ENCODE results near the gene PMS1.

PMS1 gene

GRCh38 chr2:189783451-189783926, 761 bp upstream of the PMS1 start:
- peaks cover 53% of the 10 kb centered on the region for H3K4me1 ChIP-seq (ENCODE audit: insufficient read depth, low read length, poor library complexity, severe bottlenecking)
- H3K79me2 ChIP-seq (ENCODE audit: insufficient read depth, low read length), result peaks cover 90% of the 10 kb centered on the region
- peak overlapping the region; percentile 97 for H2AFZ ChIP-seq (ENCODE audit: low read length)
- H4K20me1 ChIP-seq (ENCODE audit: insufficient read depth, low read length, poor library complexity, severe bottlenecking), result peaks cover 37% of the 10 kb centered on the region
- H3K27me3 ChIP-seq (ENCODE audit: insufficient read depth, low read length, poor library complexity, severe bottlenecking), result no peaks in the 10 kb centered on the region
- peaks cover 3% of the 10 kb centered on the region; the same call in 1 of the 2 replicates for H3F3A ChIP-seq (ENCODE audit: low read depth)
- peak overlapping the region; percentile 98 for H3K4me3 ChIP-seq (ENCODE audit: low read length, poor library complexity, severe bottlenecking)
- TF ChIP-seq EZH2phosphoT487 (IDR thresholded peaks at IDR 0.05; ENCODE audit: borderline replicate concordance), result no peak
- TF ChIP-seq, protein P1, sequence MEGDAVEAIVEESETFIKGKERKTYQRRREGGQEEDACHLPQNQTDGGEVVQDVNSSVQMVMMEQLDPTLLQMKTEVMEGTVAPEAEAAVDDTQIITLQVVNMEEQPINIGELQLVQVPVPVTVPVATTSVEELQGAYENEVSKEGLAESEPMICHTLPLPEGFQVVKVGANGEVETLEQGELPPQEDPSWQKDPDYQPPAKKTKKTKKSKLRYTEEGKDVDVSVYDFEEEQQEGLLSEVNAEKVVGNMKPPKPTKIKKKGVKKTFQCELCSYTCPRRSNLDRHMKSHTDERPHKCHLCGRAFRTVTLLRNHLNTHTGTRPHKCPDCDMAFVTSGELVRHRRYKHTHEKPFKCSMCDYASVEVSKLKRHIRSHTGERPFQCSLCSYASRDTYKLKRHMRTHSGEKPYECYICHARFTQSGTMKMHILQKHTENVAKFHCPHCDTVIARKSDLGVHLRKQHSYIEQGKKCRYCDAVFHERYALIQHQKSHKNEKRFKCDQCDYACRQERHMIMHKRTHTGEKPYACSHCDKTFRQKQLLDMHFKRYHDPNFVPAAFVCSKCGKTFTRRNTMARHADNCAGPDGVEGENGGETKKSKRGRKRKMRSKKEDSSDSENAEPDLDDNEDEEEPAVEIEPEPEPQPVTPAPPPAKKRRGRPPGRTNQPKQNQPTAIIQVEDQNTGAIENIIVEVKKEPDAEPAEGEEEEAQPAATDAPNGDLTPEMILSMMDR (conservative IDR thresholded peaks at IDR 0.05; ENCODE audit: low read length), result no peak
- H3K4me2 ChIP-seq (ENCODE audit: low read depth, low read length, poor library complexity, severe bottlenecking), result peak overlapping the region; percentile 97
- H3K9ac ChIP-seq (ENCODE audit: low read depth, low read length, poor library complexity, severe bottlenecking), result peak overlapping the region; percentile 76
- H3K36me3 ChIP-seq (ENCODE audit: insufficient read depth, low read length), result peaks cover 16% of the 10 kb centered on the region
- no peaks in the 10 kb centered on the region for H3K9me3 ChIP-seq (ENCODE audit: insufficient read depth, low read depth, low read length)
- no peaks in the 10 kb centered on the region for H3K9me2 ChIP-seq (replicated peaks; ENCODE audit: low read depth, low read length)

GRCh38 chr2:189791338-189792042, 7.2 kb downstream of the PMS1 start:
- H3F3A ChIP-seq (ENCODE audit: low read depth), result no peaks in the 10 kb centered on the region
- no peak overlapping the region for H2AFZ ChIP-seq (ENCODE audit: low read length)
- peaks cover 18% of the 10 kb centered on the region for H3K4me1 ChIP-seq (ENCODE audit: insufficient read depth, low read length, poor library complexity, severe bottlenecking)
- no peak overlapping the region for H3K9ac ChIP-seq (ENCODE audit: low read depth, low read length, poor library complexity, severe bottlenecking)
- no peak overlapping the region for H3K4me3 ChIP-seq (ENCODE audit: low read length, poor library complexity, severe bottlenecking)
- H3K36me3 ChIP-seq (ENCODE audit: insufficient read depth, low read length), result peaks cover 16% of the 10 kb centered on the region
- TF ChIP-seq, protein P1 (conservative IDR thresholded peaks at IDR 0.05; ENCODE audit: low read length), result no peak
- TF ChIP-seq EZH2phosphoT487 (IDR thresholded peaks at IDR 0.05; ENCODE audit: borderline replicate concordance), result no peak
- peaks cover 38% of the 10 kb centered on the region for H3K79me2 ChIP-seq (ENCODE audit: insufficient read depth, low read length)
- H3K9me2 ChIP-seq (replicated peaks; ENCODE audit: low read depth, low read length), result no peaks in the 10 kb centered on the region
- H4K20me1 ChIP-seq (ENCODE audit: insufficient read depth, low read length, poor library complexity, severe bottlenecking), result peaks cover 5% of the 10 kb centered on the region
- no peaks in the 10 kb centered on the region for H3K9me3 ChIP-seq (ENCODE audit: insufficient read depth, low read depth, low read length)
- H3K4me2 ChIP-seq (ENCODE audit: low read depth, low read length, poor library complexity, severe bottlenecking), result peak overlapping the region; percentile 1
- no peaks in the 10 kb centered on the region for H3K27me3 ChIP-seq (ENCODE audit: insufficient read depth, low read length, poor library complexity, severe bottlenecking)

DNA sequence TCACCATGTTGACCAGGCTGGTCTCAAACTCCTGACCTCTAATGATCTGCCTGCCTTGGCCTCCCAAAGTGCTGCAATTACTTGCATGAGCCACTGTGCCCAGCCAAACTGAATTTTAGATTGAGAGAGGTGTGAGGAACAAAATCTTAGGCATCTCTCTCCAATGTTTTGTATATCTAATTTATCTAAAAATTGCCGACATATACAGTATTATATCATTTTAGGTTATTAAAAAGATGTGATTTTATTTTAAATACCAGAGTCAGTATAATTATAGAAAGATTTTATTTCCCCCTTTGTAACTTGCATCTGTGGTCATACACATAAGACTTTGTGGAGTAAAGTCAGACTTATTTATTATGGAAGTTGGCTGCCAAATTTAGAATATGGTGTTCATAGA, 10.1 kb downstream of the PMS1 start:
- no peak overlapping the region for H2AFZ ChIP-seq (ENCODE audit: low read length)
- no peak overlapping the region for H3K9ac ChIP-seq (ENCODE audit: low read depth, low read length, poor library complexity, severe bottlenecking)
- H3K4me2 ChIP-seq (ENCODE audit: low read depth, low read length, poor library complexity, severe bottlenecking), result no peak overlapping the region
- H3K9me3 ChIP-seq (ENCODE audit: insufficient read depth, low read depth, low read length), result no peaks in the 10 kb centered on the region
- peaks cover 8% of the 10 kb centered on the region for H4K20me1 ChIP-seq (ENCODE audit: insufficient read depth, low read length, poor library complexity, severe bottlenecking)
- no peaks in the 10 kb centered on the region for H3K27me3 ChIP-seq (ENCODE audit: insufficient read depth, low read length, poor library complexity, severe bottlenecking)
- no peak overlapping the region for H3K4me3 ChIP-seq (ENCODE audit: low read length, poor library complexity, severe bottlenecking)
- H3K9me2 ChIP-seq (replicated peaks; ENCODE audit: low read depth, low read length), result no peaks in the 10 kb centered on the region
- H3F3A ChIP-seq (ENCODE audit: low read depth), result no peaks in the 10 kb centered on the region
- TF ChIP-seq, protein P1 (conservative IDR thresholded peaks at IDR 0.05; ENCODE audit: low read length), result no peak
- no peak for TF ChIP-seq EZH2phosphoT487 (IDR thresholded peaks at IDR 0.05; ENCODE audit: borderline replicate concordance)
- peaks cover 39% of the 10 kb centered on the region for H3K36me3 ChIP-seq (ENCODE audit: insufficient read depth, low read length)
- H3K4me1 ChIP-seq (ENCODE audit: insufficient read depth, low read length, poor library complexity, severe bottlenecking), result peaks cover 18% of the 10 kb centered on the region
- peaks cover 17% of the 10 kb centered on the region for H3K79me2 ChIP-seq (ENCODE audit: insufficient read depth, low read length)
